Measurements from ENCODE around the gene ABTB2. TPM values are rescaled to one million over a fixed set of nuclear protein-coding genes. Genes with fewer than 3 reads are reported as not detected.

The ABTB2 gene
- polyA plus RNA-seq, 1 of the 3 experiments (the other 2 are of a cell fraction), result 7.8 TPM

DNA sequence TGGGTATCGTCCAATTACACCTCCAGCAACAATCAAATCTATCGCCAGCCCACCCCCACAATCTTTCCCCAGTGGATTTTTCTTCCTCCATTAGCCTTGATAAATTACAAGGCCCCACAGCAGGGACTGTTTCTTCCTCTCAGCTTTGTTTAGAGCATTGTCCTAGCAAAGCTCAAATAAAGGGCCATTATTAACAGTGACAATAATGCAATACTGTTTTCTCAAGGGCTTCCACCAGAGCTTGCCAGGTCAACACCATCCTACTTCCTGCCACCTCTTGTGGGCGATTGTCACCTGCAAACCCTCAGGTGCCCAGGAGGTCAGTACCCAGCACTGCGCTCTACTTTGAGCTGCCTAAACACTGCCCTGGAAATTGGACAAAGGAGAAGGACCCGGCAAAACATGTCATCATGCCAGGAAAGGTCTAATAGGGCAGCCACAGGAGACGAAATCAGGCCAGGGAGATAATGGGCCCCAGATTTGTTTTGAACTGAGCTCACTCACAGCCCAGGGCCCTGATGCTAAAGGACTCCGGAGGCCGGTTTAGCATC, 95.2 kb downstream of the ABTB2 start:
- no peaks in the 10 kb centered on the region for H3K9me2 ChIP-seq
- H2AFZ ChIP-seq (ENCODE audit: low read depth), result no peak overlapping the region
- H3K4me3 ChIP-seq (ENCODE audit: low read depth in 2 of 2, low read length in 1 of 2), result no peak overlapping the region
- H3F3A ChIP-seq (replicated peaks; ENCODE audit: insufficient read depth), result peaks cover 10% of the 10 kb centered on the region
- no peak overlapping the region for H3K9ac ChIP-seq
- peaks cover 53 to 65% of the 10 kb centered on the region in 2 experiments for H3K4me1 ChIP-seq (ENCODE audit: control insufficient read depth in 1 of 2, insufficient read depth in 2 of 2, low read depth in 1 of 2, low read length in 1 of 2)
- peak overlapping the region in 1 of 2 experiments; percentile 86; a peak in 2 of 4 replicates for H3K27ac ChIP-seq (ENCODE audit: low read depth in 2 of 2, low read length in 1 of 2)
- 63% methylated on average over 7 of the region's 8 CpGs for whole genome bisulfite sequencing (ENCODE audit: low lambda C conversion rate)
- ChIA-PET POLR2A (interaction anchor here (1.0 to 1.2 kb wide), 3 partner anchors 9 to 94 kb away, joined by 3 to 6 read pairs (median 3); partner anchors contain the start of gene ABTB2), CTCF (interaction anchor here (0.6 to 5.9 kb wide), 6 partner anchors 14 to 95 kb away, joined by 3 to 31 read pairs (median 4); no protein-coding TSS in a partner anchor)
- H4K20me1 ChIP-seq (ENCODE audit: insufficient read depth), result 0 out of 2 replicates have a peak, but pooled peaks cover 13% of the 10 kb centered on the region
- H3K4me2 ChIP-seq, result no peak overlapping the region
- H3K27me3 ChIP-seq (ENCODE audit: insufficient read depth), result no peaks in the 10 kb centered on the region
- H3K79me2 ChIP-seq (ENCODE audit: insufficient read depth), result no peaks in the 10 kb centered on the region
- H3K9me3 ChIP-seq, result no peaks in the 10 kb centered on the region
- H3K36me3 ChIP-seq (replicated peaks in 1 of 2; ENCODE audit: control insufficient read depth in 1 of 2, insufficient read depth in 2 of 2, low read length in 1 of 2), result no peaks in the 10 kb centered on the region
- peak; percentile 63 for DNase-seq
- TF ChIP-seq RCOR1 (IDR thresholded peaks at IDR 0.05; ENCODE audit: low read length) (peak; percentile 65), EP300 (IDR thresholded peaks at IDR 0.05; ENCODE audit: borderline replicate concordance in 1 of 2, low read depth in 1 of 2, low read length in 1 of 2) (peak in 1 of 2 experiments; percentile 45; a peak in 2 of 4 replicates), NRF1 (IDR thresholded peaks at IDR 0.05; ENCODE audit: low read depth, low read length) (no peak)

DNA sequence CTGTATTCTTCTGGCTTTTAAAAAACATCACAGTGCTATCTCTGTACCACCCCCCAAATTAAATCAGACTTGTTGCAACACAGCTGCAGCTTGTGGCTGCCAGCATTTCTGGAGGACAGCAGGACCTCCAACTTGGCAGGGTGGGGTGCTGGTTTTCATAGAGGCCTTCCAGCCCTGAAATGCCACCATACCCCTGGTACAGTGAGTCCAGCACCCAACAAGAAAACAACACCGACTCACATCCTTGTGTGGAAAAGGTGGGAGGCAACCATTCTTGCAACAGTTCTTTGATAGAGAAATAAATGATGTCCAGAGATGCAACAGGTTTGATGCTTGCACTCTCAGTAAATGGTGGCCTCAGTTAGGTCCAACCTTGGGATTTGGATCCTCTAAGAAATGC, 96.0 kb downstream of the ABTB2 start:
- peak overlapping the region in 1 of 2 experiments; percentile 86; a peak in 2 of 4 replicates for H3K27ac ChIP-seq (ENCODE audit: low read depth in 2 of 2, low read length in 1 of 2)
- no peaks in the 10 kb centered on the region for H3K36me3 ChIP-seq (replicated peaks in 1 of 2; ENCODE audit: control insufficient read depth in 1 of 2, insufficient read depth in 2 of 2, low read length in 1 of 2)
- H3K9ac ChIP-seq, result no peak overlapping the region
- TF ChIP-seq JUND (IDR thresholded peaks at IDR 0.05), result no peak
- TF ChIP-seq, protein P1, sequence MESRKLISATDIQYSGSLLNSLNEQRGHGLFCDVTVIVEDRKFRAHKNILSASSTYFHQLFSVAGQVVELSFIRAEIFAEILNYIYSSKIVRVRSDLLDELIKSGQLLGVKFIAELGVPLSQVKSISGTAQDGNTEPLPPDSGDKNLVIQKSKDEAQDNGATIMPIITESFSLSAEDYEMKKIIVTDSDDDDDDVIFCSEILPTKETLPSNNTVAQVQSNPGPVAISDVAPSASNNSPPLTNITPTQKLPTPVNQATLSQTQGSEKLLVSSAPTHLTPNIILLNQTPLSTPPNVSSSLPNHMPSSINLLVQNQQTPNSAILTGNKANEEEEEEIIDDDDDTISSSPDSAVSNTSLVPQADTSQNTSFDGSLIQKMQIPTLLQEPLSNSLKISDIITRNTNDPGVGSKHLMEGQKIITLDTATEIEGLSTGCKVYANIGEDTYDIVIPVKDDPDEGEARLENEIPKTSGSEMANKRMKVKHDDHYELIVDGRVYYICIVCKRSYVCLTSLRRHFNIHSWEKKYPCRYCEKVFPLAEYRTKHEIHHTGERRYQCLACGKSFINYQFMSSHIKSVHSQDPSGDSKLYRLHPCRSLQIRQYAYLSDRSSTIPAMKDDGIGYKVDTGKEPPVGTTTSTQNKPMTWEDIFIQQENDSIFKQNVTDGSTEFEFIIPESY (IDR thresholded peaks at IDR 0.05; ENCODE audit: borderline replicate concordance, low read depth), result no peak
- TF ChIP-seq CHD2 (IDR thresholded peaks at IDR 0.05; ENCODE audit: low read length, partially characterized antibody), result peak; percentile 39
- peak in 1 of 2 experiments; percentile 42; a peak in 1 of 4 replicates for TF ChIP-seq EP300 (IDR thresholded peaks at IDR 0.05; ENCODE audit: borderline replicate concordance in 1 of 2, low read depth in 1 of 2, low read length in 1 of 2)
- TF ChIP-seq, protein P2, sequence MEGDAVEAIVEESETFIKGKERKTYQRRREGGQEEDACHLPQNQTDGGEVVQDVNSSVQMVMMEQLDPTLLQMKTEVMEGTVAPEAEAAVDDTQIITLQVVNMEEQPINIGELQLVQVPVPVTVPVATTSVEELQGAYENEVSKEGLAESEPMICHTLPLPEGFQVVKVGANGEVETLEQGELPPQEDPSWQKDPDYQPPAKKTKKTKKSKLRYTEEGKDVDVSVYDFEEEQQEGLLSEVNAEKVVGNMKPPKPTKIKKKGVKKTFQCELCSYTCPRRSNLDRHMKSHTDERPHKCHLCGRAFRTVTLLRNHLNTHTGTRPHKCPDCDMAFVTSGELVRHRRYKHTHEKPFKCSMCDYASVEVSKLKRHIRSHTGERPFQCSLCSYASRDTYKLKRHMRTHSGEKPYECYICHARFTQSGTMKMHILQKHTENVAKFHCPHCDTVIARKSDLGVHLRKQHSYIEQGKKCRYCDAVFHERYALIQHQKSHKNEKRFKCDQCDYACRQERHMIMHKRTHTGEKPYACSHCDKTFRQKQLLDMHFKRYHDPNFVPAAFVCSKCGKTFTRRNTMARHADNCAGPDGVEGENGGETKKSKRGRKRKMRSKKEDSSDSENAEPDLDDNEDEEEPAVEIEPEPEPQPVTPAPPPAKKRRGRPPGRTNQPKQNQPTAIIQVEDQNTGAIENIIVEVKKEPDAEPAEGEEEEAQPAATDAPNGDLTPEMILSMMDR (IDR thresholded peaks at IDR 0.05), result no peak
- TF ChIP-seq GABPA (IDR thresholded peaks at IDR 0.05; ENCODE audit: low read depth), result no peak
- TF ChIP-seq SIN3A (IDR thresholded peaks at IDR 0.05; ENCODE audit: borderline replicate concordance, low read depth, low read length), result no peak
- no peak for TF ChIP-seq NRF1 (IDR thresholded peaks at IDR 0.05; ENCODE audit: low read depth, low read length)
- peak; percentile 72 for TF ChIP-seq RCOR1 (IDR thresholded peaks at IDR 0.05; ENCODE audit: low read length)
- TF ChIP-seq RXRA (IDR thresholded peaks at IDR 0.05; ENCODE audit: borderline replicate concordance, low read depth), result no peak
- TF ChIP-seq GATA2 (CRISPR knock-in tag; IDR thresholded peaks at IDR 0.05), result peak; percentile 60
- POLR2A ChIA-PET, result interaction anchor here (1.2 kb wide), 1 partner anchor 87 kb away, joined by 3 read pairs; no protein-coding TSS in a partner anchor
- CTCF ChIA-PET, result interaction anchor here (1.4 to 5.9 kb wide), 3 partner anchors 87 to 95 kb away, joined by 3 to 31 read pairs (median 5); no protein-coding TSS in a partner anchor
- no peak for DNase-seq
- no CpG with 5 or more reads among the region's 1 CpG for WGBS (ENCODE audit: low lambda C conversion rate)
- H3K4me2 ChIP-seq, result no peak overlapping the region
- no peaks in the 10 kb centered on the region for H3K27me3 ChIP-seq (ENCODE audit: insufficient read depth)
- peaks cover 46 to 60% of the 10 kb centered on the region in 2 experiments for H3K4me1 ChIP-seq (ENCODE audit: control insufficient read depth in 1 of 2, insufficient read depth in 2 of 2, low read depth in 1 of 2, low read length in 1 of 2)
- H3F3A ChIP-seq (replicated peaks; ENCODE audit: insufficient read depth), result peaks cover 9% of the 10 kb centered on the region
- H3K4me3 ChIP-seq (ENCODE audit: low read depth in 2 of 2, low read length in 1 of 2), result no peak overlapping the region
- H3K9me2 ChIP-seq, result no peaks in the 10 kb centered on the region
- no peak overlapping the region for H2AFZ ChIP-seq (ENCODE audit: low read depth)
- H4K20me1 ChIP-seq (ENCODE audit: insufficient read depth), result 0 out of 2 replicates have a peak, but pooled peaks cover 13% of the 10 kb centered on the region
- H3K79me2 ChIP-seq (ENCODE audit: insufficient read depth), result no peaks in the 10 kb centered on the region
- H3K9me3 ChIP-seq, result no peaks in the 10 kb centered on the region

Measured in SK-N-SH (cell line).